Spleen (tissue), 11 donors: Measurements from ENCODE around the gene CEACAM18. TPM values are rescaled to one million over a fixed set of nuclear protein-coding genes. Genes with fewer than 3 reads are reported as not detected.

Experiments used
- DNase-seq: peaks from one replicate; pipeline ENCODE4 v3.0.0-alpha.2; 2020
- H3K27ac ChIP-seq, 8 donors: fragments of 200-600 bp; sonication (generic) in 7 of 8; 1 replicate in 4 of 8; 2 replicates in 4 of 8; pipeline versions ENCODE4 v1.5.0 to v1.8.0; 2016 to 2021; ENCODE audit warnings: inconsistent platforms in 4 of 8, mild to moderate bottlenecking in 4 of 8, moderate library complexity in 1 of 8
- H3K27me3 ChIP-seq, 7 donors: fragments of 200-600 bp; sonication (generic) in 6 of 7; replicated peaks in 1 of 7; 1 replicate in 4 of 7; 2 replicates in 3 of 7; pipeline versions ENCODE4 v1.5.0 to v1.8.0; 2016 to 2021; ENCODE audit warnings: inconsistent platforms in 3 of 7, mild to moderate bottlenecking in 1 of 7
- H3K36me3 ChIP-seq, 6 donors: fragments of 200-600 bp; sonication (generic) in 5 of 6; 1 replicate in 4 of 6; 2 replicates in 2 of 6; pipeline versions ENCODE4 v1.5.0 to v1.8.0; 2016 to 2021; ENCODE audit warnings: inconsistent platforms in 2 of 6
- H3K4me1 ChIP-seq, 6 donors: fragments of 200-600 bp; sonication (generic) in 5 of 6; 1 replicate in 3 of 6; 2 replicates in 3 of 6; pipeline versions ENCODE4 v1.5.0 to v1.8.0; 2016 to 2021; ENCODE audit warnings: inconsistent platforms in 3 of 6
- H3K4me3 ChIP-seq, 8 donors: fragments of 200-600 bp; sonication (generic) in 7 of 8; 1 replicate in 4 of 8; 2 replicates in 4 of 8; pipeline versions ENCODE4 v1.5.0 to v1.8.0; 2016 to 2021; ENCODE audit warnings: inconsistent platforms in 4 of 8, mild to moderate bottlenecking in 4 of 8, moderate library complexity in 2 of 8
- H3K9me3 ChIP-seq, 8 donors: fragments of 200-600 bp; sonication (generic) in 7 of 8; 1 replicate in 4 of 8; 2 replicates in 4 of 8; pipeline versions ENCODE4 v1.5.0 to v1.8.0; 2016 to 2021; ENCODE audit warnings: inconsistent platforms in 4 of 8
- POLR2A ChIP-seq, 3 donors: fragments of 450-650 bp; IDR thresholded peaks; one replicate each; pipeline ENCODE4 v1.5.1; 2017; ENCODE audit warnings: antibody characterized with exemption in 3 of 3, mild to moderate bottlenecking in 1 of 3
- POLR2AphosphoS5 ChIP-seq, 3 donors: sonication (generic); formaldehyde crosslinking; IDR thresholded peaks; one replicate each; pipeline ENCODE4 v1.5.1; 2017; ENCODE audit warnings: antibody characterized with exemption in 3 of 3
- WGBS, 5 donors: extraction: QIAGEN DNeasy Blood & Tissue Kit in 3 of 5; methylation state at CpG; one replicate each; pipeline versions ENCODE4 v1.1.5 to v1.1.7; 2013 to 2018; 5-methylcytosine and 5-hydroxymethylcytosine counted together
- intact Hi-C: fragments of 100-400 bp; cut with DNase I; formaldehyde crosslinking; loops from one replicate; pipeline ENCODE4 v1.15.0; 2023; ENCODE audit warnings: low total_unique reads
- polyA plus RNA-seq, 3 donors: library from polyadenylated mRNA; stranded (reverse); fragments of 200-250 nt; gene quantifications; one replicate each; pipeline ENCODE4 v1.2.1, GENCODE V29; 2013
- total RNA-seq, 7 donors: library from RNA; depleted of rRNA in 3 of 7; stranded (reverse); fragments of >200 nt in 3 of 7; fragmentation: NEBNext Ultra II Directional in 4 of 7; extraction: Animal tissue kit (Norgen Biotek cat#: 25700) in 4 of 7; gene quantifications; one replicate each; pipeline versions ENCODE4 v1.1.0 to v1.2.1, GENCODE V29; 2016 to 2021
- TF ChIP-seq, protein P1 (sequence below), 11 experiments: fragments of 200-600 bp in 7 of 11; fragments of 450-650 bp in 4 of 11; sonication (generic) in 4 of 11; IDR thresholded peaks in 8 of 11; conservative IDR thresholded peaks in 3 of 11; 1 replicate in 7 of 11; 2 replicates in 4 of 11; pipeline versions ENCODE4 v1.4.0 to v1.8.0; 2016 to 2021; ENCODE audit warnings: antibody characterized with exemption in 11 of 11, inconsistent platforms in 4 of 11, mild to moderate bottlenecking in 1 of 11
- donor health status: healthy with polysubstance abuse.
- donor health status: DM: no; HTN: no; CAD: no; lungs with moderate emphysema.
- donor health status: DM: no; HTN: no; CAD: no.
- donor health status: Bipolar disorder and iron deficiency.
- donor health status: healthy.
- donor health status: DM: no; HTN: no; CAD: no.
- donor health status: DM: yes; HTN: yes; CAD: no.

CEACAM18 gene
- total and polyA plus RNA-seq, 10 donors: not detected

DNA sequence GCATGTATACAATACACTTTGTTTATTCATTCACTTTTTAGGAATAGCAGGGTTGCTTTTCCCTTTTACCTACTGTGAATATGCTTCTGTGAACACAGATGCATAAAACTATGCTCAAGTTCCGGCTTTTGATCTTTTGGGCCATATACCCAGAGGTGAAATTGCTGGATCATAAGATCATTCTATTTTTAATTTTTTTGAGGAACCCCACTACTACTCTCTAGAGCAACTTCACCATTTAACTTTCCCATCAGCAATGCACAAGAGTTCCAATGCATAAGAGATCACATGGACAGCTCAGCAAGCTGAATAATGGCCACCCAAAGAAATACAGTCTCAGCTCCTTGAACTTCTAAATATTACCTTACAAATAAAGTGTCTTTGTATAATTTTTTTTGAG, 43.9 kb upstream of the CEACAM18 start:
- H3K9me3 ChIP-seq: no peaks in the 10 kb centered on the region
- TF ChIP-seq POLR2A (IDR thresholded peaks at IDR 0.05): no peak
- TF ChIP-seq POLR2AphosphoS5 (IDR thresholded peaks at IDR 0.05): no peak
- TF ChIP-seq, protein P1, sequence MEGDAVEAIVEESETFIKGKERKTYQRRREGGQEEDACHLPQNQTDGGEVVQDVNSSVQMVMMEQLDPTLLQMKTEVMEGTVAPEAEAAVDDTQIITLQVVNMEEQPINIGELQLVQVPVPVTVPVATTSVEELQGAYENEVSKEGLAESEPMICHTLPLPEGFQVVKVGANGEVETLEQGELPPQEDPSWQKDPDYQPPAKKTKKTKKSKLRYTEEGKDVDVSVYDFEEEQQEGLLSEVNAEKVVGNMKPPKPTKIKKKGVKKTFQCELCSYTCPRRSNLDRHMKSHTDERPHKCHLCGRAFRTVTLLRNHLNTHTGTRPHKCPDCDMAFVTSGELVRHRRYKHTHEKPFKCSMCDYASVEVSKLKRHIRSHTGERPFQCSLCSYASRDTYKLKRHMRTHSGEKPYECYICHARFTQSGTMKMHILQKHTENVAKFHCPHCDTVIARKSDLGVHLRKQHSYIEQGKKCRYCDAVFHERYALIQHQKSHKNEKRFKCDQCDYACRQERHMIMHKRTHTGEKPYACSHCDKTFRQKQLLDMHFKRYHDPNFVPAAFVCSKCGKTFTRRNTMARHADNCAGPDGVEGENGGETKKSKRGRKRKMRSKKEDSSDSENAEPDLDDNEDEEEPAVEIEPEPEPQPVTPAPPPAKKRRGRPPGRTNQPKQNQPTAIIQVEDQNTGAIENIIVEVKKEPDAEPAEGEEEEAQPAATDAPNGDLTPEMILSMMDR (IDR thresholded peaks at IDR 0.05 in 8 of 11, conservative IDR thresholded peaks at IDR 0.05 in 3 of 11): no peak
- DNase-seq: no peak
- WGBS, 5 donors: 57 to 85% (median 79%) methylated on average over 1 of the region's 1 CpG
- H3K27ac ChIP-seq: peak overlapping the region in 2 of 8 donors; percentile 22 to 28
- H3K27me3 ChIP-seq: peaks cover 0 to 32% (median 5%) of the 10 kb centered on the region in 7 donors
- H3K4me1 ChIP-seq: peaks cover 0 to 38% (median 10%) of the 10 kb centered on the region in 6 donors
- no peaks in the 10 kb centered on the region for H3K36me3 ChIP-seq
- intact Hi-C loops: no loop called here
- H3K4me3 ChIP-seq: no peak overlapping the region

DNA sequence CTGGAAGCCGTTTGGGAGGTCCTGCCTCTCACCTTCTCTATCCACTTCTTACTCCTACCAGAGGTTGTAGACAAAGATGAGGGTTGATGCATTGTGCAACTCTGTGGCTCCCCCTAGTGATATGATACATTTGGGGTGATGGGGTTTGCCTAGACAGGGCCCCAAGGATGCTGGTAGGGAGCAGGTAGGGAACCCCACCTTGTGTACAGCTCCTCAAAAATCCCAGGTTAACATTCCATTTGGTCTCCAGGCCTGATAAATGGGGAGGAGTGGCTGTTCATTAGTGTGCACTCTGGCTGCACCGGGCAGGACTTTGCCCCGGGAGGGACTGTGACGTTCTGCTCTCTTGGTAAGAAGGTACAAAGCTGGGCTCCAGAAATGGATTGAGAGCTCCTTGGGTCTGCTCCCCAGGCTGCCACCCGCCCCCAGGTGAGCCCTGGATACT, 39.3 kb upstream of the CEACAM18 start:
- WGBS, 5 donors: 56 to 69% (median 64%) methylated on average over 5 of the region's 5 CpGs
- peak; percentile 57 for DNase-seq

DNA sequence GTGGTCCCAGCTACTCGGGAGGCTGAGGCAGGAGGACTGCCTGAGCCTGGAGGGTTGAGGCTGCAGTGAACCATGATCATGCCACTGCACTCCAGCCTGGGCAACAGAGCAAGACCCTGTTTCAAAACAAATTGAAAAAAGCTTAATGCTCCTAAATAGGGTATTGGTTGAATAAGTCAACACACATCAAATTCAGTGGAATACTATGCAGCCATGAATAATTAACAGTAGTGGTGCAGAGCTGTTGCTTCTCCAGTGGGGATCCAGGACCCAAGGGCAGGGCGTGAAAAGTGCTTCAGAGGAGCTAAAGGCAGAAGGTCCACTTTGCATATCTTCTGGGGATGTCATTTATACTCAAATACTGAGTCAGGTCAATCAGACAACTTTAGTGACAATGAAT, 38.3 kb upstream of the CEACAM18 start:
- Histone ChIP-seq H3K4me3 (no peak overlapping the region), H3K4me1 (peaks cover 11 to 48% (median 32%) of the 10 kb centered on the region in 6 donors), H3K27ac (no peak overlapping the region), H3K36me3 (no peaks in the 10 kb centered on the region), H3K27me3 (peaks cover 0 to 51% (median 5%) of the 10 kb centered on the region in 7 donors), H3K9me3 (no peaks in the 10 kb centered on the region)
- WGBS, 5 donors: 79 to 90% (median 83%) methylated on average over 2 of the region's 2 CpGs
- intact Hi-C loops: loop anchor here (5.0 kb wide), 1 partner anchor 103 kb away; no protein-coding TSS in a partner anchor
- peak; percentile 18 for DNase-seq
- TF ChIP-seq, protein P1 (IDR thresholded peaks at IDR 0.05 in 8 of 11, conservative IDR thresholded peaks at IDR 0.05 in 3 of 11): no peak
- no peak for TF ChIP-seq POLR2AphosphoS5 (IDR thresholded peaks at IDR 0.05)
- TF ChIP-seq POLR2A (IDR thresholded peaks at IDR 0.05): no peak

More for the DNA sequence above, 39.3 kb upstream of the CEACAM18 start:
- peaks cover 11 to 48% (median 32%) of the 10 kb centered on the region in 6 donors for H3K4me1 ChIP-seq
- TF ChIP-seq POLR2AphosphoS5 (IDR thresholded peaks at IDR 0.05): no peak
- TF ChIP-seq, protein P1 (IDR thresholded peaks at IDR 0.05 in 8 of 11, conservative IDR thresholded peaks at IDR 0.05 in 3 of 11): peak in 10 of 11 experiments; percentile 4 to 45 (median 34)
- H3K27ac ChIP-seq: no peak overlapping the region
- no peaks in the 10 kb centered on the region for H3K9me3 ChIP-seq
- no peaks in the 10 kb centered on the region for H3K36me3 ChIP-seq
- intact Hi-C loops: no loop called here
- H3K4me3 ChIP-seq: no peak overlapping the region
- H3K27me3 ChIP-seq: peaks cover 0 to 51% (median 5%) of the 10 kb centered on the region in 7 donors

DNA sequence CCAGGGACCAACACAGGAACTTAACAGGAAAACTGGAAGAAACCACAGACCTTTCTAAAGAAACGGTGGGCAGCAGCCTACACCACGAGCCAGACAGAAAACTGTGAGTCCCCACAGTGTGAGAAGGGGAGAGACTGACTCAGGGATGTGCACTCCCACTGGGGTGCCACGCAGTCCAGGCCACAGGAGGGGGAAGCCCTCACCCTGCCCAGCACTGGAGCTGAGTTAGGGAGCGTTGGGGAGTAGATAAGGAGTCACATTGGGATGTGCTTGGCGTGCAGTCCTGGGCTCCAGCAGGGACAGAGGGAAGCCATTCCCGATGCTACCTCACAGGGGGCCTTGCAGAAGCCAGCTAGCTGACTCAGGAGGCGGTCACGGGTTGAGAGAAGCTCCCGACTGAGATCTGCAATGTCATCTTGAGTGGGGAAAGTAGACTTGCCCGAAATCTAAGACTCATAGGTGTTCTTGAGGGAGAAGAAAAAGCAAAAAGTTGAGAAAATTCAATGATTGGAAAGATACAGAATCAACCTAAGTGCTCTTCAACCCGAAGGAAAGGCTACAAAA, 37.4 kb upstream of the CEACAM18 start:
- DNase-seq: peak; percentile 76
- Histone ChIP-seq H3K4me3 (peak overlapping the region in 4 of 8 donors; percentile 12 to 55 (median 19)), H3K36me3 (no peaks in the 10 kb centered on the region), H3K27ac (peak overlapping the region in 5 of 8 donors; percentile 29 to 64 (median 56)), H3K27me3 (peaks cover 0 to 51% (median 5%) of the 10 kb centered on the region in 7 donors), H3K9me3 (no peaks in the 10 kb centered on the region), H3K4me1 (peaks cover 11 to 48% (median 32%) of the 10 kb centered on the region in 6 donors)
- TF ChIP-seq POLR2A (IDR thresholded peaks at IDR 0.05): no peak
- TF ChIP-seq, protein P1 (IDR thresholded peaks at IDR 0.05 in 8 of 11, conservative IDR thresholded peaks at IDR 0.05 in 3 of 11): no peak
- TF ChIP-seq POLR2AphosphoS5 (IDR thresholded peaks at IDR 0.05): no peak
- intact Hi-C loops: loop anchor here (5.0 kb wide), 1 partner anchor 104 kb away; no protein-coding TSS in a partner anchor
- 13 to 30% (median 17%) methylated on average over 11 of the region's 11 CpGs for WGBS, 5 donors
